Vagina (tissue), 2 donors: ENCODE measurements around the gene HOXB7. TPM values are rescaled to one million over a fixed set of nuclear protein-coding genes. Genes with fewer than 3 reads are reported as not detected.

Experiments used
- DNase-seq, 2 donors: peaks; one replicate each; pipeline ENCODE4 v3.0.0-alpha.2; 2017; ENCODE audit errors: extremely low spot score in 2 of 2
- H3K27ac ChIP-seq: fragments of 200-600 bp; sonication (generic); one replicate; pipeline ENCODE4 v1.5.1; 2019
- H3K27me3 ChIP-seq: fragments of 200-600 bp; sonication (generic); one replicate; pipeline ENCODE4 v1.5.1; 2019
- H3K36me3 ChIP-seq, 2 donors: fragments of 200-600 bp; sonication (generic); one replicate each; pipeline ENCODE4 v1.5.1; 2017 to 2019
- H3K4me1 ChIP-seq: fragments of 200-600 bp; sonication (generic); one replicate; pipeline ENCODE4 v1.5.1; 2019
- H3K4me3 ChIP-seq, 2 donors: fragments of 200-600 bp; sonication (generic); 1 replicate in 1 of 2; 2 replicates in 1 of 2; pipeline ENCODE4 v1.5.1; 2016 to 2019
- H3K9me3 ChIP-seq: fragments of 200-600 bp; sonication (generic); one replicate; pipeline ENCODE4 v1.5.1; 2019
- POLR2A ChIP-seq, 2 donors: fragments of 450-650 bp; IDR thresholded peaks; one replicate each; pipeline ENCODE4 v1.6.1; 2017; ENCODE audit warnings: antibody characterized with exemption in 2 of 2, mild to moderate bottlenecking in 2 of 2, moderate library complexity in 2 of 2
- POLR2AphosphoS5 ChIP-seq, 2 donors: sonication (generic); formaldehyde crosslinking; IDR thresholded peaks; one replicate each; pipeline ENCODE4 v1.9.0; 2017; ENCODE audit warnings: antibody characterized with exemption in 2 of 2, mild to moderate bottlenecking in 2 of 2, low read depth in 1 of 2; ENCODE audit not compliant: insufficient read depth in 1 of 2
- intact Hi-C: fragments of 100-400 bp; cut with DNase I; formaldehyde crosslinking; loops from one replicate; pipeline ENCODE4 v1.15.1; 2023
- total RNA-seq: library from RNA; depleted of rRNA; stranded (reverse); fragments of >200 nt; gene quantifications from one replicate; pipeline ENCODE4 v1.2.3, GENCODE V29; 2016
- TF ChIP-seq, protein P1 (sequence below), 3 experiments: fragments of 450-650 bp in 2 of 3; fragments of 200-600 bp in 1 of 3; sonication (generic) in 1 of 3; IDR thresholded peaks; one replicate each; pipeline ENCODE4 v1.5.1; 2017 to 2019; ENCODE audit warnings: antibody characterized with exemption in 3 of 3, mild to moderate bottlenecking in 2 of 3, moderate library complexity in 2 of 3

HOXB7 gene
- total RNA-seq, 1 donor from 2014 or later: 3.2 TPM

DNA sequence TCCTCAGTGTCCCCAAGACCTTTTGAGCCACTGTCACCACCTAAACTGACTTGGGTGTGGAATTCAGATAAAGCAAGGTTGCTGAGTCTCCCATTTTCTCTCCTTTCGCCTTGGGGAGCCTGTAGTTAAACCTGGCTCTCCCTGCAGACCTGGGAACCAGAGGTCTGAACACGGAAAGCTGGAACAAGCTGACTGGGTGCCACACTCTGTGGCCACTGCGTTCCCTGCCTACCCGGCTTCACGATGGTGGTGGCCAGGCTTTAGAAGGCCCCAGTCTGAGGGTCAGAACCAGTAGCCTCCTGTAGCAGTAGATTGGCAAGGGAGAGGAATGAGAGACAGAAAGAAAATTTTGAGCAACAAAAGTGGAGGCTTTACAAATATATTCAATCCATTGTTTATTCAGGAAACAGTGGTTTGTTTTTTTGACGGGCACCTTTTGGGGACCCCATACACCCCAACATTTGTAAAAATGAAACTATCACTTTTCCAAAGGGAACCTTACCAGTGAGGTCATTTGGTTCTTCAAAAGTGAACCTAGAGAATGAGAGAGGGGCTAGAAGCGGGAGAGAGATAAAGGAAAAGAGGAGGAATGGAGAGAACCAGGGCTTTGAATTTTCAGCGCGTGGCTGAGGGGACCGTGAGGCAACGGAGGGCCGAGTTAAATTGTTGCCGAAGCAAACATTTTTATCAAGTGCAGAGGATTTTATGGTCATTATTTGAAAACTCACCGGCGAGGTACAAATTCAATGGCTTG lies 6.1 kb upstream of the HOXB7 start:
- TF ChIP-seq POLR2A (IDR thresholded peaks at IDR 0.05): no peak
- intact Hi-C loops: no loop called here
- no peaks in the 10 kb centered on the region for H3K9me3 ChIP-seq
- no peak overlapping the region for H3K4me3 ChIP-seq
- peaks cover 18% of the 10 kb centered on the region for H3K27me3 ChIP-seq
- no peaks in the 10 kb centered on the region for H3K36me3 ChIP-seq
- H3K4me1 ChIP-seq: peaks cover 18% of the 10 kb centered on the region
- DNase-seq: no peak
- H3K27ac ChIP-seq: no peak overlapping the region

DNA sequence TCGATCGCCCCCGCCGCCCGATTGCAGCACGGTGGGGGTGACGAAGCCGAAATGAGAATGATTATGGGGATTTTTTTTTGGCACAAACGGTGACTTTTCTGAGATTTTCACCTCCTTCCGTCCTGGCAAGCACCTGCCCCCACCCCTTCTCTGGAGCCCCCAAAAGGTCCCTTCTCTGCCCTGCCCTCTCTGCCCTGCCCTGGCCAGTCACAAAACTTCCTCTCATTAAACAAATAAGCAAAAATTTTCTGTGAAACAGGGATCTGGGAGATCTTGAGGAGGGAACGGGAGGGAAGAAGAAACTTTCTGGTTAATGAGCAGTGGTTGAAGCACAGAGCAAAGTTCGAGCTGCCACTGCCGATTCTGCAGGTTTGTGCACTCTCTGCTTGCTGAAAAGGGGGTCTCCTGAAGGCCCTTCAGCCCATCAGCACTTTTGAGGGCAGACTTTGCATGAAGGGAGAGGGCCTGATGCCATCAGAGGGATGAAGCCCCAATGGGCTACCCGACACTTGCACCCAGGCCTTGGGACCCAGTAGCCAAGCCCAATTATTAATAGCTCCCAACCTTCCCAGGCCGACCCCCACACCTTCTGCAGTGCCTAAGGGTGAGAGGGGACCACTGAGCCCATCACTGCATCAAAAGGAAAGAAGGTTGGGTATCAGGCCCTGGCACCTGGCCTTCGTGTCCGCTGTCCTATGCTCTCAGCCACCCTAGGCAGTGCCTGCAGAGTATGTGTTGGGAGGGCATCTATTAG lies 5.3 kb upstream of the HOXB7 start:
- H3K4me1 ChIP-seq: peaks cover 26% of the 10 kb centered on the region
- H3K27ac ChIP-seq: no peak overlapping the region
- intact Hi-C loops: no loop called here

DNA sequence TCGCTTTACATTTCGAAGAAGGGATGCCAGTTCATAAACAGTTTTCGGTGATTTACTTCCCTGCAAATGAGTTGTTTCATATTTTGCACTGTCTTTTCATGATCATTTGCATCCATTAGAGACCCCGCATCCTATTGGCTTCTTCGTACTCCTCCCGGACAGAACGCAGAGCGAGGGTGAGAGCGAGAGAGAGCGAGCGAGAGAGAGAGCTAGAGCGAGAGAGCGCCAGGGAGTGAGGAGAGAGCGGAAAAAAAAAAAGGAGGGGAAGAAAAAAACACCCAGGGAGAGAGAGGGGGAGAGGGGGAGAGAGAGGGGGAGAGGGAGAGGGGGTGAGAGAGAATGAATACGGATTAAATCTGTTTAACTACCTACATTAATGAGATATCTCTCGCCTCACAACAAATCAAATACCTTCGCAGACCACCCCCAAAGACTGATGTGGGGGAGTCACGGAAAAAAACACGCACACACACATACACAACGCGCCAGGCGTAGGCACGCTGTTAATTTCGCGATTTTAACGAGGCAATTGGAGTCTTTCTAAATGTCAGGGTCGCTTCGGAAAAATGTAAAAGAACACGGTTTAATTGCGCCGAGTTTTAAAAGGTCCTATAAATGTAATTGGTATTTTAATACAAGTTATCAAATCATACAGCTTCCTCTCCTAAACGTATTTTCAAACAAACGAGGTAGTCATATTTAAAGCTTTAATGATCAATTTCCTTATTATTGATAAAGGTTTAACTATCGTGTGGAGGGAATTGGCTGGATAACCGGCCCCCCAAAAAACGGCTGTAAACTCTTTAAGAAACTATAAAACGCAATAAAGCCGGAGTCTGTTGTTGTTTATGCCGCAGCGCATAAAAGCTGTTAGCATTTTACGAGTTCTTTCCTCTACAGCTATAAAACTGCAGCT lies 4.5 kb upstream of the HOXB7 start, which contains the start of gene HOXB8:
Gene HOXB8, minus strand, starts transcription at position 246 of the 916 bp plus-strand sequence. CDS start 588 bp downstream, outside the sequence.
- Histone ChIP-seq H3K9me3 (no peaks in the 10 kb centered on the region), H3K27ac (no peak within 1 kb of the TSS), H3K4me3 (peak within 1 kb of the TSS; percentile 36 to 60), H3K36me3 (no peaks in the 10 kb centered on the region), H3K4me1 (peaks cover 34% of the 10 kb centered on the region), H3K27me3 (peaks cover 18% of the 10 kb centered on the region)
- no peak for DNase-seq
- intact Hi-C loops: no loop called here
- TF ChIP-seq, protein P1, sequence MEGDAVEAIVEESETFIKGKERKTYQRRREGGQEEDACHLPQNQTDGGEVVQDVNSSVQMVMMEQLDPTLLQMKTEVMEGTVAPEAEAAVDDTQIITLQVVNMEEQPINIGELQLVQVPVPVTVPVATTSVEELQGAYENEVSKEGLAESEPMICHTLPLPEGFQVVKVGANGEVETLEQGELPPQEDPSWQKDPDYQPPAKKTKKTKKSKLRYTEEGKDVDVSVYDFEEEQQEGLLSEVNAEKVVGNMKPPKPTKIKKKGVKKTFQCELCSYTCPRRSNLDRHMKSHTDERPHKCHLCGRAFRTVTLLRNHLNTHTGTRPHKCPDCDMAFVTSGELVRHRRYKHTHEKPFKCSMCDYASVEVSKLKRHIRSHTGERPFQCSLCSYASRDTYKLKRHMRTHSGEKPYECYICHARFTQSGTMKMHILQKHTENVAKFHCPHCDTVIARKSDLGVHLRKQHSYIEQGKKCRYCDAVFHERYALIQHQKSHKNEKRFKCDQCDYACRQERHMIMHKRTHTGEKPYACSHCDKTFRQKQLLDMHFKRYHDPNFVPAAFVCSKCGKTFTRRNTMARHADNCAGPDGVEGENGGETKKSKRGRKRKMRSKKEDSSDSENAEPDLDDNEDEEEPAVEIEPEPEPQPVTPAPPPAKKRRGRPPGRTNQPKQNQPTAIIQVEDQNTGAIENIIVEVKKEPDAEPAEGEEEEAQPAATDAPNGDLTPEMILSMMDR (IDR thresholded peaks at IDR 0.05): no peak
- TF ChIP-seq POLR2AphosphoS5 (IDR thresholded peaks at IDR 0.05; ENCODE audit: insufficient read depth in 1 of 2, low read depth in 1 of 2) (no peak), POLR2A (IDR thresholded peaks at IDR 0.05) (no peak)

More for the DNA sequence above, 5.3 kb upstream of the HOXB7 start:
- H3K9me3 ChIP-seq: no peaks in the 10 kb centered on the region
- no peaks in the 10 kb centered on the region for H3K36me3 ChIP-seq
- peaks cover 18% of the 10 kb centered on the region for H3K27me3 ChIP-seq
- TF ChIP-seq, protein P1 (IDR thresholded peaks at IDR 0.05): no peak
- TF ChIP-seq POLR2A (IDR thresholded peaks at IDR 0.05) (no peak), POLR2AphosphoS5 (IDR thresholded peaks at IDR 0.05; ENCODE audit: insufficient read depth in 1 of 2, low read depth in 1 of 2) (no peak)
- H3K4me3 ChIP-seq: no peak overlapping the region
- no peak for DNase-seq

DNA sequence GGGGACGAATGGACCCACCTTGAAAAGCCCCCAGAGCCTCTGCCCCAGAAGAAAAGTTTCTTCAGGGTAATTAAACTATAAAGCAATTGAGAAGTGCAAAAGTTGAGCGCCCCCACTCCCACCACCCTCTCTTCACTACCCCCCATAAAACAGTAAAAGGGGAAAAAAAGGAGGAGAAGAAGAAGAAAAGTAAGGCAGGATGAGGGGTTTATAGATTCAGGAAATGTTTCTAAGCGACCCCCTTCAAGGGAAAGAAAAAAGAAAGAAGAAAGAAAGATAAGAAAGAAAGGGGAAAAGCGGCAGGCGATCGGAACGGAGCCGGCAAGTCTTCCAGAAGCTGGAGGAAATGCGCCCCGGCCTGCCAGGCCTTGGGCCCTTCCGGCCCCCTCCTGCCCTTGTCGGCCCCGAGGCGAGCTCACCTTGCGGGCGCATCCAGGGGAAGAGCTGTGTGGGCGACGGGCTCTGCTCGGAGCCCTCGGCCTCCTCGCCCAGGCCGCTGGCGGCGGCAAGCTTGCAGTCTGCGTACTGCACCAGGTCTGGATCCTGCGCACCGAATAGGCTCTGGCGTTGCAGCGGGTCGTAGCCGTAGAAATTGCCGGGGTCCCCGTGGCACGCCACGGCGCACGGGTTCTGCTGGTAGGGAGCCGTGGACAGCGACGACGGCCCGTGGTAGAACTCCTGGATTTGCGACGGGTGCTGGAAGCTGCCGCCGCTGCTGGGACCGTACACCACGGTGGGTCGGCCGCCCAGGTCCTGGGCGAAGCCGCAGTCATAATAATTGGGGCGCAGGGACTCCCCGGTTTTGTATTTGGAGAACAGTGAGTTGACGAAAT lies 3.3 kb upstream of the HOXB7 start:
- Histone ChIP-seq H3K27ac (peak overlapping the region; percentile 37), H3K27me3 (peaks cover 18% of the 10 kb centered on the region), H3K36me3 (no peaks in the 10 kb centered on the region), H3K4me3 (peak overlapping the region; percentile 36 to 60), H3K9me3 (no peaks in the 10 kb centered on the region), H3K4me1 (peaks cover 37% of the 10 kb centered on the region)
- no peak for DNase-seq
- no peak for TF ChIP-seq POLR2A (IDR thresholded peaks at IDR 0.05)
- TF ChIP-seq, protein P1 (IDR thresholded peaks at IDR 0.05): no peak
- TF ChIP-seq POLR2AphosphoS5 (IDR thresholded peaks at IDR 0.05; ENCODE audit: insufficient read depth in 1 of 2, low read depth in 1 of 2): peak in 1 of 2 donors; percentile 21
- intact Hi-C loops: no loop called here
